MM.1S (cell line): Measurements from ENCODE around the gene RNF26.

Experiments
- EZH2 ChIP-seq: fragments of 300-600 bp; sonication (generic); optimal IDR thresholded peaks from 2 replicates; pipeline ENCODE3; 2017; ENCODE audit warnings: low read depth, mild to moderate bottlenecking, antibody characterized with exemption, low read length, mixed read lengths
- EZH2phosphoT487 ChIP-seq: fragments of 300-600 bp; sonication (generic); IDR thresholded peaks from 2 replicates; pipeline ENCODE4 v1.6.1; 2018; ENCODE audit warnings: antibody characterized with exemption, low read length
- TF ChIP-seq, protein P1 (sequence below): fragments of 300-600 bp; sonication (generic); IDR thresholded peaks from 2 replicates; pipeline ENCODE4 v1.5.1; 2016; ENCODE audit warnings: antibody characterized with exemption, low read length, mixed read lengths

DNA sequence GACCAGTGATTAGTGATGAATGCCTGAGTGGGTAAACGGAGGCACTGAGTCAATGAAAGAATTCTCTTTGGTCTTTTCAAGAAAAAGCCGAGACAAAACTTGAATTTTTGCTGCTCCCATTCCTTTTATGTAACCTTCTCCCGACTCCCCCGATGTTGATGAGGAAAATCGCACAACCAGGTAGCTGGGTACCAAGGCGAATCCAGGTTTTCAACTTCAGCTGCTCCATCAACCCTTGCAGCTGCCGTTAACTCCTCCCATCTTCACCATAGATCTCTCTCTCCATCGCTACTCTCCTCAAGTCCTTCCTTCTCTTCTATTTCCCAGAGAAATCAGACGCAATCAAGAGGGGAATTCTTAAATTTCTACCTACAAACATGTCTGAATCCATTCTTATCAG lies 47.8 kb downstream of the RNF26 start:
- no peak for TF ChIP-seq EZH2phosphoT487
- TF ChIP-seq, protein P1, sequence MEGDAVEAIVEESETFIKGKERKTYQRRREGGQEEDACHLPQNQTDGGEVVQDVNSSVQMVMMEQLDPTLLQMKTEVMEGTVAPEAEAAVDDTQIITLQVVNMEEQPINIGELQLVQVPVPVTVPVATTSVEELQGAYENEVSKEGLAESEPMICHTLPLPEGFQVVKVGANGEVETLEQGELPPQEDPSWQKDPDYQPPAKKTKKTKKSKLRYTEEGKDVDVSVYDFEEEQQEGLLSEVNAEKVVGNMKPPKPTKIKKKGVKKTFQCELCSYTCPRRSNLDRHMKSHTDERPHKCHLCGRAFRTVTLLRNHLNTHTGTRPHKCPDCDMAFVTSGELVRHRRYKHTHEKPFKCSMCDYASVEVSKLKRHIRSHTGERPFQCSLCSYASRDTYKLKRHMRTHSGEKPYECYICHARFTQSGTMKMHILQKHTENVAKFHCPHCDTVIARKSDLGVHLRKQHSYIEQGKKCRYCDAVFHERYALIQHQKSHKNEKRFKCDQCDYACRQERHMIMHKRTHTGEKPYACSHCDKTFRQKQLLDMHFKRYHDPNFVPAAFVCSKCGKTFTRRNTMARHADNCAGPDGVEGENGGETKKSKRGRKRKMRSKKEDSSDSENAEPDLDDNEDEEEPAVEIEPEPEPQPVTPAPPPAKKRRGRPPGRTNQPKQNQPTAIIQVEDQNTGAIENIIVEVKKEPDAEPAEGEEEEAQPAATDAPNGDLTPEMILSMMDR: no peak
- TF ChIP-seq EZH2: no peak
